ENCODE data around the gene ZNF2. TPM values are rescaled to one million over a fixed set of nuclear protein-coding genes. Genes with fewer than 3 reads are reported as not detected.

The ZNF2 gene
- total and polyA plus RNA-seq, 2 of the 13 experiments (the other 11 are each of a cell fraction or from before 2014, with no cell fraction given) = 4.3 to 6.1 TPM

DNA sequence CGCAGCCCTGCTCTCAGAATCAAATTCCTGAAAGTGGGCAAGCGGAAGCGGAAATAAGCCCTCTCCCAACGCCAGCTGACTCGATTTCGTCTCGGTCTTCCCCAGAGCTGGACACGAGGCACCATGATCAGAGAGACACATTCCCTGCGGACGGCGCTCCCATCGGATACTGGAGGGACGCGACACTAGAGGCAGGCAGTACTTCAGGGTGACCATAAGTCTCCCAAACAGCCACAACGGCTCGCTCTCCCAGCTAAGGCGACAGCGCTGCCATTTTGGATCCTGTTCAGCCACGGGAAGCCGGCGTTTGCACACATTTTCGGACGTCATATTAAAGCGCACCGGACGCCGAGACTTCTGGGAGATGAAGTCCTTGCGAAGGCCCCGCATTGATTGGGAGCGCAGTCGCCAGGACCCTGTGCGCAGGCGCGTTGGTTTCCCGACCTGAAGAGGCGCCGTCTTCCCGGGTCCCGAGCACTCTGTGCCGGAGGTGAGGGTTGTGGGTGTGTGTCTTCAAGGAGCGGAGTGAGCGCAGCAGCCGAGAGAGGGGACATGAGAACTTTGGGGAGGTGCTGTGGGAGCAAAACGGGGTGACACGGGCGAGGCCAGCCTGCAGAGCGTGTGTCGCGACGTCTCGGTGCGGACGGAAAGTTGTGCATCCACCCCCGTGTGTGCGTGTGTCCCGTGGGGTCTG lies at the start of gene ZNF2 (continued):
- TF ChIP-seq TFE3 (CRISPR knock-in tag; IDR thresholded peaks at IDR 0.05) (peak; percentile 57; the same call in 1 of the 2 replicates), PRDM10 (CRISPR knock-in tag; IDR thresholded peaks at IDR 0.05; ENCODE audit: low read depth) (peak; percentile 96), POGZ (CRISPR knock-in tag; IDR thresholded peaks at IDR 0.05) (peak; percentile 80), HNF4A (CRISPR knock-in tag; IDR thresholded peaks at IDR 0.05) (no peak), PHF8 (CRISPR knock-in tag; IDR thresholded peaks at IDR 0.05) (peak; percentile 97), ZNF776 (CRISPR knock-in tag; IDR thresholded peaks at IDR 0.05) (no peak; the same call in 1 of the 2 replicates), AKAP8 (CRISPR knock-in tag; IDR thresholded peaks at IDR 0.05) (peak; percentile 94), THRA (CRISPR knock-in tag; IDR thresholded peaks at IDR 0.05; ENCODE audit: borderline replicate concordance) (peak; percentile 74), ZNF431 (CRISPR knock-in tag; IDR thresholded peaks at IDR 0.05; ENCODE audit: borderline replicate concordance, low read depth) (peak; percentile 85; the same call in 1 of the 2 replicates), ZNF224 (CRISPR knock-in tag; IDR thresholded peaks at IDR 0.05) (peak; percentile 69; the same call in 1 of the 2 replicates), NFAT5 (CRISPR knock-in tag; IDR thresholded peaks at IDR 0.05) (no peak), ZMYM4 (CRISPR knock-in tag; IDR thresholded peaks at IDR 0.05) (peak; percentile 88; the same call in 1 of the 2 replicates), AGO1 (IDR thresholded peaks at IDR 0.05; ENCODE audit: low read depth, low read length, poor library complexity, severe bottlenecking) (peak; percentile 42), SP140L (CRISPR knock-in tag; IDR thresholded peaks at IDR 0.05; ENCODE audit: borderline replicate concordance) (0 out of 2 replicates have a peak, but pooled peaks have one; percentile 25), NR2C2 (CRISPR knock-in tag; IDR thresholded peaks at IDR 0.05; ENCODE audit: borderline replicate concordance) (peak; percentile 93; the same call in 1 of the 2 replicates), GLI4 (CRISPR knock-in tag; IDR thresholded peaks at IDR 0.05; ENCODE audit: borderline replicate concordance) (no peak; the same call in 1 of the 2 replicates), ZBTB7A (CRISPR knock-in tag; IDR thresholded peaks at IDR 0.05) (no peak)

All from HepG2 (cell line).